HG03103 (cell line): ENCODE results near the gene CDK5RAP3.

Experiments
- ATAC-seq: cut with Tn5 transposase; IDR thresholded peaks from one replicate; pipeline ENCODE4 v1.9.1; 2021; ENCODE audit warnings: low read depth; ENCODE audit not compliant: unreplicated experiment

CDK5RAP3 gene

DNA sequence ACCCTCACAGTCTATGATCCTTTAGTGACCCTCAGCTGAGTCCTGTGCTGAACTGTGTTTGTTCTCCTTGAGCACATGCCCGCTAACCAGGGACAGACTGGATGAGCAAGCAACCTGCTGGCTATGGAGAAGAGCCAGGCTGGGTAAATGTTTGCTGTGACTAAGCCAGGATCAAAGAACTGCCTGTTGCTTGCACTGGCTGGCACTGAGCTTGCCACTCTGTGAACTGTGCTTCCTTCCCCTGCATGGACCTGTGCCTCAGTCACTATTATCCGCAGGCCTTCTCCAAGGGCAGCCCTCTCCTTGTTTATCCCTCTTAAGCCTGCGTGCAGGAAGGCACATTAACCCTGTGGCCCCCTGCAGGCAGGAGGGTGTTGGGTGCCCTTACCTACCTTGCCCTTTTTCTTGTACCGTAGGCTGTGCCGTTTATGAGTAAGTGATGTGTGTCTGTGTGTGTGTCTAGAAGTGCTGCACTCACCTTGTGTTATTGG lies 22.2 kb upstream of the CDK5RAP3 start:
- ATAC-seq: no peak

DNA sequence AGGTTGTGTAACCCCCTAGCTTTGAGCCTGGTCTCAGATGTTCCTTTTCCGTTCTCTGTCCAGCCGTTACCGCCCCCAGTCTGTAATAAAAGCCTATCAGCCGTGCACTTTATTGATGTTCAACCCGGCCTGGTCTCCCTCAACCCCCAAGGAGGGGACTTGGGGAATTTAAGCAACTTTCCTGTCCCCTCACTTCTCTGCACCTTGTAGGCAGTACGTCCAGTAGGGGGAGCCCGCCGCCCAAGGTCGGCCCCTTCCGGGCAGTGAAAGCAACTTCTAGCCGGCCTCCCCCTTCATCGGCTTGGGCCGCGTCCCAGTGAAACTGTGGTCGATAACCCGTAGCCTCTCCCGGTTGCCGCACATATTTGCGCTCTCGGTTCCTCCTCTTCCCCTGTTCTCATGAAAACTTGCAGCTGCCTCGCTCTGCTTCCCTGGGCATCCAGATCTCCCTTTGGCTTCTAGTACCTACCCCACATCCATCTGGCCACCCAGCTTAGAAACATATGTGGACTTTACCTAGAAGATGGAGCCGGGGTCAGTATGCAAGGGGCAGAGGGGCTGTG lies 21.6 kb upstream of the CDK5RAP3 start:
- ATAC-seq: no peak

DNA sequence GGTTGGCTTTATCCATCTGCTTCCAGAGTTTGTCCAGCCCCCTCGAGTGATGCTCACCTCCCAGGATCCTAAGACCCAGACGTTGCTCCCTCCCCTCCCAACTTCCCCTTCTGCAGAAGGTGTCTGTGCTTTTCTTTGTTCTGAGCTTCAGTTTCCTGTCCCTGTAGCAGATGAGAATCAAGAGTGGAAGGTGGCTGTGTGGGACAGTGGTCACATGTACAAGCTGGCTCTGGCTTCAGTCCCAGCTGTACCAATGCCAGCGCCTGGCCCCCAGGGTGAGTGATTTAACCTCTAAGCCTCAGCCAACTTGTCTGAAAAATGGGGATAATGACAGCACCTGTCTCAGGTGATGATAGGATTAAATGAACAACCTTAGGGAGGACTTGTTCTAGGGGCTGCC lies 21.0 kb upstream of the CDK5RAP3 start:
- ATAC-seq: no peak

GRCh38 chr17:47950448-47950847 lies 20.5 kb upstream of the CDK5RAP3 start:
- ATAC-seq: no peak

- ATAC-seq: no peak
Observed at GRCh38 chr17:47952171-47953021, 18.5 kb upstream of the CDK5RAP3 start.

GRCh38 chr17:47953909-47954308 lies 17.0 kb upstream of the CDK5RAP3 start:
- ATAC-seq: no peak

DNA sequence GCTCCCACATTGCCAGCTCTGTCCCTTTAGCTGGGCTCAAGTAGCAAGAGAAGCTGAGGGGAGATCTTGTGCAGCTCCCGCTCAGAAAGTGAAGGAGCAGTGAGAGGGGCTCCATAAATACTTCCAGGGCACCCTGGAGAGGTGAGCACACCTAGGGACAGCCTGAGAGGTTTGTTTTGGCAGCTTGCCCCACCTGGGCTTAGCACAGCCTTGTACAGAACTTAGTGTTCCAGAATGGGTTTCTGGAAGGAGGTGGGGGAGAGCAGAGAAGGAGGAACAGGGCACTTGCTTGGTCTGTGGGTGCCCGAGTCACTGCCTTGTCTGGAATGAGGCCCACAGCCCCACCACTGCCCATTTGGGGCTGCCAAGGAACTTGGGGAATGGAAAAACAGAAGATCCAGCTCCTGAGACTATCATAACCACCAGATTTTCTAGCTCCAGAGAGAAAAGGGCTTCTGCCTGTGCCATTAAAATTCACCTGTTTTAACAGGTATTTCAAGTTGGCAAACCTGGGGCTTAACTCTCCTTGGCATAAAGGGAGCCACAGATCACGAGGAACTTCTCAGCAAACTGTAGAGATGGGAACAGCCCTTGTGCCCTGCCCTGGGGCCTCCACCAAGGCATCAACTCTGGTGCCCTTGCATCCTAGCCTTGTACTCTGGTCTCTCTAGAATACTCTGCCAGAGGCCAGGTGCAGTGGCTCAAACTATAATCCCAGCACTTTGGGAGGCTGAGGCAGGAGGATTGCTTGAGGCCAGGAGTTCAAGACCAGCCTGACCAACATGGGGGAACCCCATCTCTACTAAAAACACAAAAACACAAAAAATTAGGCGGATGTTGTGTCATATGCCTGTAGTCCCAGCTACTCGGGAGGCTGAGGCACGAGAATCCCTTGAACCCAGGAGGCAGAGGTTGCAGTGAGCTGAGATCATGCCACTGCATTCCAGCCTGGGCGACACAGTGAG lies 15.1 kb upstream of the CDK5RAP3 start:
- no peak for ATAC-seq

DNA sequence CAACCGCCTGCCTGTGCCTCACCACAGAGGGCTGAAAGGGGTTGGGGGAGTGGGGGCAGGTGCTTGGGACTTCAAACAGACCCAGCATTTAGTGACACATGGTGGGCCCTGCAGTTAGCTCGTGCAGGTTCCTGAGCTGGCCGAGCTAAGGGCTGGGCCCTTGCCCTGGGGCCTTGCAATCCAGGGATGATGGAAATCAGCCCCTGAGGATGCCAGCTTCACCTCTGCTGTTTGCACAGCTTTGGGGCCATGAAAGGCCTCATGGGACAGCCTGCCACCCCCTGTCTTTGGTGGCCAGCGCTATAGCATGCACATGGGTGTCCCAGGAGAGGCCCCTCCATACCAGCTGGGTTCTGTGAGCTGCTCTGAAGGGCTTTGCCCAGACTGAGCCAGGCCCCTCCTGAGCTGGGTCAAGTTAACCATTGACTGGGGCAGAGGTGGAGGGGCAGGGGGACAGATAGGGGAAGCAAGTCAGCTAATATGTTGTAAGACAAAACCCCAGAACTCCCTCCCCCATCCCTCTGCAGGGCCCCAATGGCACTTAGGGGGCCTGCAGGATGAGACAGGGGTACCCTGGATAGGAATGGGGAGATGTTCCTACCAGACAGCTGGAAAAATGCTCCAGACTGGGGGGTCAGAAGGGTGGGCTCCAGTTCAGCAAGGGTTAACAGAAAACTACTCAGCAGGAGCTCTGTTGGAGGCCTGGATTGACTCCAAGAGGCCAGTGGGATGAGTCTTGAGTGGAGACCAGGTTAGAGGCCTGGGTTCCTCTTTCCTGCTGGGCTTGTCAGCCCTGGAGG lies 13.9 kb upstream of the CDK5RAP3 start:
- ATAC-seq: no peak

GRCh38 chr17:47957591-47958490 lies 13.1 kb upstream of the CDK5RAP3 start, which contains the start of gene PRR15L:
TSS of gene PRR15L (minus strand) at chr17:47957883. CDS start at chr17:47953234, 4,649 bp downstream.
- no peak for ATAC-seq

DNA sequence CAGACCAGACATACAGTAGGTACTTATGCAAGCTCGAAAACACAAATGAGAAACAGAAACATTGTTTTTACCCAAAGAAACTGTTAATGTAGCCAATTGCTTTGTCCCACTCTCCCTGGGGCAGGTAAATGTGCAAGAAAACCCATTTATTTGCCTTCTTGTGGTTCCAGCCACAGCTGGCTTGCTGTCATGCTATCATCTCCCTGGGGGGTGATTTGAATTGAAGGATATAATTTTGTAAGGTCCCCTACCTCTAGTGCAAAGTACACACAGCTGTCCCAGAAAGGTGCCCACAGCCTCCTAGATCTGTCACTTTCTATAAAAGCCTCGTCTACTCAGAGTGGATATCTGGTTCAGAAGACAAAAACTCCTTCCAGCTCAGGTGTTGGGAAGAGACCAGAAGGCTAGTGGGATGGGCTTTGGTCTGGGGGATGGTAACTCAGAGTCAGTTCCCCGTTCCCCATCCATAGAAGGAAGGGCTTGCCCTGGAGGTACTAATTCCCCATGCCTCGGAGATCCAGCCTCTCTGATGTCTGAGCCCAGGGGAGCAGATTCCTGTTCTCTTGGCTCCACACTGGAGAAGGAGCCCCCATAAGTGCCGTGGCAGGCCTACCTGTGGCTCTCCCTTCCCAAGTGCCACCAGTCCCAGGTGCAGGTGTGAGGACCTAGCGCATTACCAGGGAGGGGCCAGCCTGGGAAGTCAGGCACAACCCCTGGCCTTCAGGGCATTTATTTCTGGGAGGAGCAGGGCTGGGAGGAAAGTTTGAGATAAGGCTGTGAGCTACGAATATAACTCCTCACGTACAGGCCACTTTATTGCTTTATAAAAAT lies 10.9 kb upstream of the CDK5RAP3 start:
- no peak for ATAC-seq

GRCh38 chr17:47961406-47961805 lies 9.5 kb upstream of the CDK5RAP3 start:
- ATAC-seq: no peak

- ATAC-seq: no peak
Observed at GRCh38 chr17:47962901-47963300, 8.0 kb upstream of the CDK5RAP3 start.

DNA sequence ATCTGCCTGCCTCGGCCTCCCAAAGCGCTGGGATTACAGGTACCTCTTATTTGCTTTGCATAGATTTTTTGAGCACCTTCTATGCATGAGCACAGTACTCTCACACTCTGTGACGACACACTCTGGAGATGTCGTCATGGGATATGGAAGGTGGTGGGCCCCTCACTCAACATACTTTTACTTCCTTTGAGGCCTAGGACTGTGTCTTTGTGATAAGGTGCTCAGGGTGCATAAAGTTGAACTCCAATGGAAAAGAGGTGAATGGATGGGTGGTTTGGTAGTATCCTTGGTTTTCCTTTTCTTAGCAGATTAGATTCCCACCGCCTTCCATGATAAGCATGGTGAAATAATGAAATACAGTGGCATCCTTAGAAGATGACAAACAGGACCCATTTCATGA lies 6.1 kb upstream of the CDK5RAP3 start:
- ATAC-seq: no peak

- ATAC-seq: no peak
Observed at GRCh38 chr17:47966079-47966519, 4.8 kb upstream of the CDK5RAP3 start.

DNA sequence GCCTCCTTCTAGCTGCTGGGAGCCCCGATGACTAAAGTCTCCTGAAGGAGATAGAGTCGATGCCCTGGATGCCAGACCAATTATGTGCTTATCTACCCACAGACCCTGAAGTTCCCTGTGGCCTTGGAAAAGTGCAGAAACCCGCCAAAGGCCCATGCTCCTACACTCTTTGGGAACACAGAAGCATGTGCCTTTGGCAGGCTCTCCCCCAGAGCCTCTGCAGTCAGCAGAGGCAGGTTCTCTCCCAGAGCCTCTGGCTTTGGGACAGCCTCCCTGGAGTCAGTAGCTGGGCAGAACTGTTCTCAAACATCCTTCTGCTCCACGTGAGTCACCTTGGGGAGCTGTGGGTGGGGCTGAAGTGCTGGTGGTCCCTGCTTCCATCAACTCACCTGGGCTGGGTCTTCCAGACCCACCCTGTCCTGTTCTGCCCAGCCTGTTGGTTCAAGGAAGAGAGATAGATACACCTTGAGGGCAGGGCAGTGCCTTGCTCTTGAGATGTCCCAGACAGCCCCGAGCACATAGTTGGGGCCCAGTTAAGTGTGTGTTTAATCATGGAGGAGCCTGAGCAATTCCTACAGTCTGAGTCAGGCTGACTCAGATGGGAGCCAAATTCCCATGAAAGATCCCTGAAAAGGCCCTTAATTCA lies 3.2 kb upstream of the CDK5RAP3 start:
- no peak for ATAC-seq

GRCh38 chr17:47968836-47969235 lies 2.1 kb upstream of the CDK5RAP3 start:
- ATAC-seq: no peak

- ATAC-seq: no peak
Observed at GRCh38 chr17:47969930-47970724, 786 bp upstream of the CDK5RAP3 start.
